Glomerular visceral epithelial cell (primary cell): Measurements from ENCODE around the gene ITGAV.
"Not testable (repeated sequence)": the region's sequence is repeated elsewhere in the genome, so short reads cannot be mapped to it uniquely, and the experiment has no call there.

Source experiments
- DNase-seq: peaks from one replicate; pipeline ENCODE4 v3.0.0-alpha.2; 2016; ENCODE audit errors: extremely low spot score

ITGAV gene

DNA sequence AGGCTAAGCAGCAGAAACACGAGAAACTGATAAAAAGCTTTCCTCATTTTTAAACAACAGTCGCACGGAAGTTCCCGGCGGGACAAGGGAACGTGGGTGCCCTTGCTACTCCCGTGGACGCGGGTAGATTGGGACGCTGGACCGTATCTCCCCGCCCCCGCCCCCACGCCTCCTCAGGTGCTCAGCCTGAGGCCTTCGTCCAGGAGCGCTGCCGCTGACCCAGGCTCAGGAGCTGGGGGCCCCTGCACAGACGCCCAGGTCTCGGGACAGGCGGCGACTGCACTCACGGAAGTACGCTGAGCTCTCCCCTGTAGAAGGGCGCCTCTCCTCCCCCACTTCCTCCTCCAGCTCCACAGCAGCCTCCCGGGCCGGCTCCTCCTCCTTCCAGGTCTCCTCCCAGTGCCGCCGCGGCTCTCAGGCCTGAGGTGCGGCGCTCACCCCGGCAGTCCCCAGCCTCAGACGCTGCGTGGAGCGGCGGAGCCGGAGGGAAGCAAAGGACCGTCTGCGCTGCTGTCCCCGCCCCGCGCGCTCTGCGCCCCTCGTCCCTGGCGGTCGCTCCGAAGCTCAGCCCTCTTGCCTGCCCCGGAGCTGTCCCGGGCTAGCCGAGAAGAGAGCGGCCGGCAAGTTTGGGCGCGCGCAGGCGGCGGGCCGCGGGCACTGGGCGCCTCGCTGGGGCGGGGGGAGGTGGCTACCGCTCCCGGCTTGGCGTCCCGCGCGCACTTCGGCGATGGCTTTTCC lies at the start of gene ITGAV:
TSS of gene ITGAV (plus strand) at position 445 of the 738 bp plus-strand sequence. CDS start at position 728, 283 bp downstream.
- DNase-seq, result peak; percentile 97

- DNase-seq, result no peak
These were observed 48.9 kb upstream of the ITGAV start for GRCh38 chr2:186540941-186541340.

GRCh38 chr2:186542002-186542401 lies 47.9 kb upstream of the ITGAV start:
- no peak for DNase-seq

GRCh38 chr2:186543561-186544131 lies 46.2 kb upstream of the ITGAV start:
- DNase-seq, result peak; percentile 59

GRCh38 chr2:186544255-186544675 lies 45.6 kb upstream of the ITGAV start:
- peak; percentile 93 for DNase-seq

DNA sequence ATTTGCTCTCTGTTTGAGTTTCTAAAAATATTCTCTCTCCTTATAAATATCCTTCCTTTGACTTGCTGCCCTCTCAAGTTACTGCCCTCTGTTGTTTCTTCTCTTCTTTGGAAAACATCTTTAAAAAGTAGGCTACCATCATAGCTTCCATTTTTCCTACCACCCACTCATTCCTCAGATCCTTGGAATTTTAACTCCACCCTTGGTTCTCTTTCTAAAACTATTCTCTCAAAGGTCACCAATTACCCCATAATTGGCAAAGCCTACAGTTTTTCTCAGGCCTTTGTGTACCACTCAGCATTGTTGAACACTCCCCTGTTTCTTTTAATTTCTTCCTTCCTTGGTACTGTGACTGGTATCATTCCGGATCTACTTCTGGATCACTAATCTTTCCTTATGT lies 43.0 kb upstream of the ITGAV start:
- no peak for DNase-seq

DNA sequence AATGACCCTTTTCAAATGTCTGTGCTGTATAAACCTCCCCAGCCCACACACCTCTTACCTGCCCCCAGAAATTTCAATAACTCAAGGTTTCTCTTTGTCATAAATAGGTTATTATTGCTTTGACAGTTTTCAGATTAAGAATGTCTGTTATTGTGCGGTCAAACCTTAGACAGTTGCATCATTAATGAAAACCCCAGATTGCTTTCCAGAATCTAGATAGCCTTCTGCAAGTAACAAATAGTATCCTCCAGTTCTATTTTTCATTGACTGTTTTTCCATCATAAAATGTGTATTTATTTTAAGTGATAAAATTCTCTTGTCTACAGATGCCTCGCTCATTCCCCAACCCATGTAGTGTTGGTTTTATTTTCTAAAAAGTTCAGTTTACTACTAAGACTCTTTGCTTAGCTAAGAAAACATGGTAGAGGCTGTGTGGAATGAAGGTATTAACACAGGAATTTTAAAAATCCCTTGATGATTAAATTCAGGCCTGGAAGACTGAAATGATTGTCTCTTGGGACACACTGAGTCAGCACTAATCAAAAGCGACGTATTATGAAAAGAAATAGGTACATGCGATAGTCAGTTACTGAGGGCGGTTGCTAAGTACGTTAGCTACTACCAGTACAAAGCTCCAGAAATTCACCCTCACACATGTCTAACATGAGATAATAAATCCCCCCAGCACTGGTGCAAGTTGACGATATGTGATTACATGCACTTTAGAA lies 38.4 kb upstream of the ITGAV start:
- no peak for DNase-seq

DNA sequence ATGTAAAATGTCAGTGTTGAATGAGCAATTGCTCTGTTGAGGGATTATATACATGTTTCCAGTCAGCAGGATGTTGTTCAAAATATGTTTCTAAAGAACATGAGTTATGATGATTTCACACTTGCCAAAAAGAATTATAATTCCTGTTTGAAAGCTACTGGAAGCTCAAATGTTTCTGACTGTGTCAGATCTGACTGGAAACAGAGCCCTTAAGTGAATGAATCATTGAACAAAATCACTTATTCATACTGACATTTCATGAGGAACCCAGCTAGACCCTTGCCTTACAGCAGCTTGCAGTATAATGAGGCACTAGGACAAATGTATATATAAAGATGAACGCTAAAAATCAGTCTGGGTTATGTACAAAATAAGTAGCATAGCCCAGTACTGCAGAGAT lies 35.4 kb upstream of the ITGAV start:
- no peak for DNase-seq

GRCh38 chr2:186554850-186555671 lies 34.8 kb upstream of the ITGAV start:
- no peak for DNase-seq

DNA sequence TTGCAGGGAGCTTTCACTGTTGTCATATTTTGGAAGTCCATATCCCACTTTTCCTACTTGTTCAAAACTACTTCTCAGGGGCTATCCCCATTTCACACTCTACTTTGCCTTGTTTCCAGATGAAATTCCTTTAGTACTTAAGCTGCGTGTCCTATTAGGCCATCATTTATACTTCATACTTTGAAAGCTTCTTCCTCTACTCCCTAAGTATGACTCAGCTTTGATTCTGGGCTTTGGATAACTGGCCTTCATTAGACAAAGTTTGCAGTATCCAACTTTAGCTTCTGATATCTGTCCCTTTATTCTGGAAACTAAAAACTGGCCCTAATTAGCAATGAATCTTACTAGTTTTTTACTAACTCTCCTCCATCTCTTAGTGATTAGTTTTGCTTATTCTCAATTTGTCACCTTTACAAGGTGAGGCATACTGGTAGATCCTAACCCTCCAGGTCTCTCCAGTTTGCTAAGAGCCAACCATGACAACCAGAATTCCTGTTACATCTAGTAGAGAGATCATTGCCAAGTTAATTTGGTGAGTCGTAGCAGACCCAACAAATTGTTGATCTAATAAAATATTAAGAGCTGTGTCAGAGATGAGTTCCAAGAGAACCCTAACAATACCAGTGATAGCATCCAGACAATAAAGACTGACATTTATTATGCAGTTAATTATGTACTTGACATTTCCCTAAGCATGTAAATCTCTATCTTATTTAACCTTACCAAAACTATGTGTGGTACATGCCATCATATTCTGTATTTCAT lies 31.2 kb upstream of the ITGAV start:
- DNase-seq, result no peak

GRCh38 chr2:186559370-186559769 lies 30.5 kb upstream of the ITGAV start:
- DNase-seq, result no peak

GRCh38 chr2:186559848-186560247 lies 30.0 kb upstream of the ITGAV start:
- DNase-seq, result no peak

DNA sequence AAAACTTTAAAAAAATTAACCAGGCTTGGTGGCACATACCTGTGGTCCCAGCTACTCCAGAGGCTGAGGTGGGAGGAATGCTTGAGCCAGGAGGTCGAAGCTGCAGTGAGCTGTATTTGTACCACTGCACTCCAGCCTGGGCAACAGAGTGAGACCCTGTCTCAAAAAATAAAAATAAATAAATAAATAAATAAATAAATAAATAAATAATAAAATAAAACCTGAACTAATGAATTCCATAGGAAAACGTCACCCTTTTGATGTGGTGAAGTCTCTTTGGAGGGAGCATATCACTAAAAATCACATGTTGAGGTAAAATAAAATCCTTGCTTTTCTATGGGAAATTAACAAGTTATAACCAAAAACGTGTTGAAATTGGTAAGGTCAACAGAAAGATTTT lies 29.6 kb upstream of the ITGAV start:
- no peak for DNase-seq

GRCh38 chr2:186561467-186562208 lies 28.2 kb upstream of the ITGAV start:
- DNase-seq, result no peak

DNA sequence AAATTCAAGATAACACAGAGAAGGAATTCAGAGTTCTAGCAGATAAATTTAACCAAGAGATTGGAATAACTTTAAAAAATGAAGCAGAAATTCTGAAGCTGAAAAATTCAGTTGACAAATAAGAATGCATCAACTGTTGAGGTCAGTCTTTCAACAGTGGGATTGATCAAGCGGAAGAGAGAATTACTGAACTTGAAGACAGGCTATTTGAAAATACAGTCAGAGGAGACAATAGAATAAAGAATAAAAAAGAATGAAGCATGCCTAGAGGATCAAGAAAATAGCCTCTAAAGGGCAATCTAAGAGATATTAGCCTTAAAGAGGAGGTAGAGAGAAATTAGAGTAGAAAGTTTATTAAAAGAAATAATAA lies 27.7 kb upstream of the ITGAV start:
- no peak for DNase-seq

DNA sequence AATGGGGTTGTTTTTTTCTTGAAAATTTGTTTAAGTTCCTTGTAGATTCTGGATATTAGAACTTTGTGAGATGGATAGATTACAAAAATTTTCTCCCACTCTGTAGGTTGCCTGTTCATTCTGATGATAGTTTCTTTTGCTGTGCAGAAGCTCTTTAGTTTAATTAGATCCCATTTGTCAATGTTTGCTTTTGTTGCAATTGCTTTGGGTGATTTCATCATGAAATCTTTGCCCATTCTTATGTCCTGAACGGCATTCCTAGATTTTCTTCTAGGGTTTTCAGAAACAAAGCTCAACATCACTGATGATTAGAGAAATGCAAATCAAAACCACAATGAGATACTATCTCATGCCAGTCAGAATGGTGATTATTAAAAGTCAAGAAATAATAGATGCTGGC lies 21.3 kb upstream of the ITGAV start:
- not testable (repeated sequence) for DNase-seq

DNA sequence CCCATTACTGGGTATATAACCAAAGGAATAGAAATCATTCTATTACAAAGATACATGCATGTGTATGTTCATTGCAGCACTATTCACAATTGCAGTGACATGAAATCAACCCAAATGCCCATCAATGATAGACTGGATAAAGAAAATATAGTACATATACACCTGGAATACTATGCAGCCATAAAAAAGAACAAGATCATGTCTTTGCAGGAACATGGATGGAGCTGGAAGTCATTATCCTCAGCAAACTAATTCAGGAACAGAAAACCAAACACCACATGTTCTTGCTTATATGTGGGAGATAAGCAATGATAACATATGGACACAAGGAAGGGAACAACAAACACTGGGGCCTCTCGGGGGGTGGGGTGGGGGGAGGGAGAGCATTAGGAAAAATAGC lies 20.7 kb upstream of the ITGAV start:
- not testable (repeated sequence) for DNase-seq

DNA sequence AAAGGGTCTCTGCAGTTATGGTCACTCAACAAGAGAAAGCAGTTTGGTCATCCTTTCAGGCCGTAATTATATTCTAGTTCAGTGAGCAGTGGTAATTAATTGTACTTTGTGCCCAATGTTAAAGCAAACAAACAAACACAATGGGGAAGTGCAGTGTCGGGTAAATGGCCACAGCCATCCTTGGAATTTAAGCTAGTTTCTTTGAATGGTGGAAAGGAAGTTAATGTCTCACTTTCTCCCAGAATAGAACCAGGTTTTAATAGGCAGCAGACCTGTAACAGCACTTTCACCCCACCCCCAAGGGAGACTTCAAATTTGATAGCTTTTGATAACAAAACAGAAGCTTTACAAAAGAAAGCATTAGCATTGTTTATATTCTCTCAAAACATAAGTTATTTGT lies 20.0 kb upstream of the ITGAV start:
- DNase-seq, result no peak

DNA sequence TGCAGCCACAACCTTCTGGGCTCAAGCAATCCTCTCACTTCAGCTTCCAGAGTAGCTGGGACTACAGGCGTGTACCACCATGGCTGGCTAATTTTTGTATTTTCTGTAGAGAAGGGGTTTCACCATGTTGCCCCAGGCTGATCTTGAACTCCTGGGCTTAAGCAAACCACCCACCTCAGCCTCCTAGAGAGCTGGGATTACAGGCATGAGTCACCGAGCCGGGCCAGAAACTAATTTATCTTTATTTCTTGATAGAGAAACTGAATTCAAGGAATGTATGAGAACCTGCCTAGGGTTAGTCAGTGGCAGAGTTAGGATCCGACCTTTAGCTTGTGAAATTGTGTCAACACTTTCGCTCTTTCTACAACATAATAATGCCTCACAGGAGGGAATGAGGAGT lies 19.3 kb upstream of the ITGAV start:
- DNase-seq, result peak; percentile 67

DNA sequence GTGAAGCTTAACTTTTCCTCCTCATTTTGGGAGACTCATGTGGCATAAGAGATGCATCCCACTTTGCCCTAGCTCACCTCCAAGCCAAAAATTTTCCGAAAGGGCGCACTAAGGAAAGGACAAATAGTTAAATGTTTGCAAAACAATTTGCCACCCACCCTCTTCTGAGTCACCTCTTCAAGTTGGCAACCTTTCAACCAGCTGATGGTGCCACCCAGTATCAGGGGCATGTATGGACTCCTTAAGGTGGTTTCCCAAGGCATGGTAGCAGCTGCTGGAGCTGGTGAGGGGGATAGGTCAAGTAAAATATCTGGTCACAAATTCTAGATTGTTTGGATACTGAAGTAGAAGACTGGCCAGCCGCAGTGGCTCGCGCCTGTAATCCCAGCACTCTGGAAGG lies 17.2 kb upstream of the ITGAV start:
- DNase-seq, result peak; percentile 67

DNA sequence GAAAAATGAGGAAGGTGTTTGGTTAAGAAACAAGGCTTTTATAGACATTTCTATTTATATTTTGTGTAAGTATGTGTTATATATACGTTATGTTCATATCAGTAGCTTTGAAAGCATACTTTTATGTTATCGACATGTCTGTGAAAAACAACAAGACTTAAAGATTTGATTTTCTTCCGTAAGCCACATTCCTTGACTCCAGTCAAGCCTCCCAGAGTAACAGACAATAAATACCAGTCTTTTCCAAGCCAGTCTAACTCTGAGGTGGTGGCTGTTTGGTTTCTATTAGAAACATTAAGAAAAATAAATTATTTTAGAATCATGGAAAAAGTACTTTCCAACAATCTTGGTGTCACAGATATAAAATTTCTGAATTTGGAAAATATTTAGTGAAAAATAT lies 16.3 kb upstream of the ITGAV start:
- DNase-seq, result peak; percentile 48
